ENCODE results near the gene HOXA10.

DNA sequence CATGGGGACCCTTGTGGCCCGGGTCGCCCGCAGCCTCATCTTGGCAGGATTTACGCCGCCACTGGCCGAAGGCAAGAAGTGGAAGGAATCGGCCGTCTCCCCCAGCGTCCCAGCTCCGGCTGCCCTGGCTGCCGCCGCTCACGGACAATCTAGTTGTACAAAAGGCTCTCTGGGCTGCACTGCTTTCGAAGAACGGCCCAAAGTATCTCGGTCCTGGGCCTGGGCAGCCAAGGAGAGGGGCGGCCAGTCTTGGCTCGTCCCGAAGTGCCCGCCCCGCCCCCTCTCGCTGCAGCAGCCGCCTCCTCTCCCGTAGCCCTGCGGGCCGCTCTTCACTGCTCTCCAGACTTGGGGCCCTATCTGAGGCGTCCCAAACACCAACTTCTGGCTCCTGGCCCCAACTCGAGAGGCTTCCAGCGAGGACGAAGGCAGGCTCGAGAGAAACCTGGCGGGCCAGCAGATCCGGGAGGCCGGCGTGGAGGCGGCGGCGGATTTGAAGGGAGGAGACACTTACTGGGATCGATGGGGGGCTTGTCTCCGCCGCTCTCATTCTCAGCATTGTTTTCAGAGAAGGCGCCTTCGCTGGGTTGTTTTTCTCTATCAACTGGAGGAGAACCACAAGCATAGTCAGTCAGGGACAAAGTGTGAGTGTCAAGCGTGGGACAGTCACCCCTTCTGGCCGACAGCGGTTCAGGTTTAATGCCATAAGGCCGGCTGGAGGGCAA is 9.6 kb downstream of the HOXA10 start:
- TF ChIP-seq, protein P1, sequence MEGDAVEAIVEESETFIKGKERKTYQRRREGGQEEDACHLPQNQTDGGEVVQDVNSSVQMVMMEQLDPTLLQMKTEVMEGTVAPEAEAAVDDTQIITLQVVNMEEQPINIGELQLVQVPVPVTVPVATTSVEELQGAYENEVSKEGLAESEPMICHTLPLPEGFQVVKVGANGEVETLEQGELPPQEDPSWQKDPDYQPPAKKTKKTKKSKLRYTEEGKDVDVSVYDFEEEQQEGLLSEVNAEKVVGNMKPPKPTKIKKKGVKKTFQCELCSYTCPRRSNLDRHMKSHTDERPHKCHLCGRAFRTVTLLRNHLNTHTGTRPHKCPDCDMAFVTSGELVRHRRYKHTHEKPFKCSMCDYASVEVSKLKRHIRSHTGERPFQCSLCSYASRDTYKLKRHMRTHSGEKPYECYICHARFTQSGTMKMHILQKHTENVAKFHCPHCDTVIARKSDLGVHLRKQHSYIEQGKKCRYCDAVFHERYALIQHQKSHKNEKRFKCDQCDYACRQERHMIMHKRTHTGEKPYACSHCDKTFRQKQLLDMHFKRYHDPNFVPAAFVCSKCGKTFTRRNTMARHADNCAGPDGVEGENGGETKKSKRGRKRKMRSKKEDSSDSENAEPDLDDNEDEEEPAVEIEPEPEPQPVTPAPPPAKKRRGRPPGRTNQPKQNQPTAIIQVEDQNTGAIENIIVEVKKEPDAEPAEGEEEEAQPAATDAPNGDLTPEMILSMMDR (IDR thresholded peaks at IDR 0.05; ENCODE audit: low read depth, low read length): no peak
- no peak for TF ChIP-seq EZH2phosphoT487 (IDR thresholded peaks at IDR 0.05; ENCODE audit: low read depth)
